ENCODE results near the gene PIM2.

PIM2 gene

DNA sequence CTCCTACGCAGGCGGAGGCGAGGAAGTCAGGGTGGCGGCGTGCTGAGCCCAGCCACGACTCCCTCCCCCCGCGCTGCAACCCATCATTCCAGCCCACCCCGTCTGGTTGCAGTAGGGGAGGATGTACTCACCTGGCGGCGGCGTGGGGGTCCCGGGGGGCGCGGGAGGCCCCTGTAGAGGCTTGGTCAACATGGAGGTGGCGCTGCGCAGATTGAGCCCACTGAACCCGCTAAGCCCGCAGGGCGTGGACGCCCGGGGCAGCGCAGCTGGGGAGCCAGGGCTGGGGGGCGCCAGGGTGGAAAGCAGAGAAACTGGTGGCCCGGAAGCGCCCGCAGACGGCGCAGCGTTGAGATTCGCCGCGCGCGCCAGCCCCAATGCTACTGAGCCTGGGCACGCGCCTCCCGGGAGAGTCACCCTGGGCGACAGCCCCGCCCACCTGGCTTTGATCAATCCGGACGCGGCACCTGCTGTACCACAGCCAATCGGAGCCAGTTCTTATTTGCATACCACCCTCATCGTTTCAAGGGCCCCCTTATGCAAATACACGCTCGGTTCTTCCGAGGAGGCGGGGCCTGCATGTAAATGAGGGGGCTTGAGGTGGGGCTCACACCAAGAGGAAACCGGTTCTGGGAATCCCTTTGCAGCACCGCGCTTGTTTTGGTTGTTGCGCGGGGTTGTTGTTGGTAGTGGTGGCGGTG is at the start of gene PIM2:
PIM2 (minus strand) TSS at position 382 of the 698 bp plus-strand sequence; CDS start at position 192, 190 bp downstream.
- DNase-seq: peak; percentile 18

DNA sequence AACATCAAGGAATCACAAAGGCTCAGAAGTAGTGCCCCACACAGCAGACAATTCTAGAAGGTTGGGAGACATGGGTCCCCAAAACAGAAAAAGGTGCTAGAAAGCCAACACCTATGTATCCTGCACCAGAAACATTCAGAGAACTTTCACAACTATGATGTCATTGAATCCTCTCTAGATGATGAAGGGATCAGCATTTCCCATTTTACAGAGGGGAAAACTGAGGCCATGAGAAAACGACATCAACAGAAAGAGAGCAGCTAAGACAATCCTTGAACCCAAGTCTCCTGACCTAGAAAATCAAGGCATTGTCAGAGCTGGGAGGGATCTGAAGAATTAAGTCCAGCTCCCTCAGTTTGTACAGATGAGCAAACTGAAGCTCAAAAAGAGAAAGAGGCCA is 49.6 kb upstream of the PIM2 start:
- no peak for DNase-seq

DNA sequence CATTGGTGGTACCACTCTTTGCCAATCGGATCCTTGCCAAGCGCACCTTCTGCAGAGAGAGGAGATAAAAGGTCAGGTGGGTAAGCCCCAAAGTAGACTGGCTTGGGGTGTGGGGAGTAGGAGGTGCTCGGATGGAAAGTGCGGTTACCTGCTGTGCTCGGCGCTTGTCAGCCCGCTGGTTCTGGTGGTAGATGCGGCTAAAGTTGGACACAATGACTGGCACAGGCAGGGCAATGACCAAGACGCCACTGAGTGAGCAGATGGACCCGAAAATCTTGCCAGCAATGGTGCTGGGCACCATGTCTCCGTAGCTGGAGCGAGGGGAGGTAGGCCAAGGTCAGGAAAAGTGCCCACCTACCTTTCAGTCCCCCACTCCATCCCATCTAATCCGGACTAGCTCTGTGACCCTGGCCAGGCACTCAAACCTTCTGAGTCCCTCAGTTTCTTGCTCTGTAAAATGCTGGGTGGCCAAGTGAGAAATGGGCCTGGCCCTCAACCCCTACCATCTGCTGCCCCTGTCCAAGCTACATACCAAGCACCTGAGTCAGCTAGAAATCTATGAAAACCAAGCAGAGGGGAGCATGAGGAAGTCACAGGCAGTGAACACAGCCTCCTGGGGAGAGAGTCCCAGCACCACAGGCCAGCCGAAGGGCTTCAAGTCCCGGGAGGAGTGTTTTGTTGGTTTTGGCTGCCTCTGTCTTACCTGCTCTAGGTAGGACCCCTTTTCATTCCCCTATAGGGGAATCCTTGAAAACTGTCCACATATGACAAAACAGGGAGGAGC is 48.2 kb upstream of the PIM2 start:
- DNase-seq: no peak

DNA sequence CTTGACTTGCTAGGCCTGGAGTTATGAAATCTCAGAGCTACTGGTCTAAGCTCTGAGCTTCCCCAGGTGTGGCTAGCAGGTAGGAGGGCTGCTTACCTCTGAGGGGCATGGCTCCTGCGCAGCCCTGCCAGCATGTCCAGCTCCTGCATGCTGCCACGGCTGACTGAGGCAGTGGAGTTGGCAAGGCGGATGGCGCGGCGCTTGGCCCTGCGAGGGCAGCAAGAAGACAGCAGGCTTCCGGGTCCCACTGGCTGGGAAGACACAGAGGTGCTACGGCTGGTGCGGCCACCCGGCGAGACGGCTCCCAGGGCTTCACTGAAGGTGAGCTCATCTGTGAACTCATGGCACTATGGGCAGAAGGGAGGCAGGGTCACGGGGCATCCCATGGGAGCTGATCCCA is 47.1 kb upstream of the PIM2 start:
- no peak for DNase-seq

DNA sequence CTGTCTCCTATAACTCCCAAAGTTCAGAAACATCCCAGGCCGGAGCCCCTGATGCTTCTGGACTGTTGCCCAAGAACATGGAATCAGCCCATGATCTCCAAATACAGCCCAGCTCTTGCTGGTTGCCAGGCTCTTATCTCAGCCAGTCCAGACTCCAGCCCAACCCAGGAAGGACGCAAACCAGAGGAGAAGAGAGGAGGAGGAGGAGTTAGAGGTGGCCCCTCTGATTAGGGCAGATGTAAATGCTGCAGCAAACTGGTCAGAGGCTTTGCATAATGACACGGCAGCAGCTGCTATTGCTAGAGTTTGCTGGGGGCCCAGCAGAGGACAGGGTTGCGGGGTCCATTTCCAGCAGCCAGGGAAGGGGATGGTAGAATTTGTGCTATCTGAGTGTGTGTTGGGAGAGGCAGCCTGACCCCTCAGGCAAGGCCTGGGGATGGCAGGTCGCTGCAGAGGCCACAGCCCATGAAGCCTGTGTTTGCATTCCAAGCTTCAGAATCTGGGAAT is 42.8 kb upstream of the PIM2 start:
- no peak for DNase-seq

DNA sequence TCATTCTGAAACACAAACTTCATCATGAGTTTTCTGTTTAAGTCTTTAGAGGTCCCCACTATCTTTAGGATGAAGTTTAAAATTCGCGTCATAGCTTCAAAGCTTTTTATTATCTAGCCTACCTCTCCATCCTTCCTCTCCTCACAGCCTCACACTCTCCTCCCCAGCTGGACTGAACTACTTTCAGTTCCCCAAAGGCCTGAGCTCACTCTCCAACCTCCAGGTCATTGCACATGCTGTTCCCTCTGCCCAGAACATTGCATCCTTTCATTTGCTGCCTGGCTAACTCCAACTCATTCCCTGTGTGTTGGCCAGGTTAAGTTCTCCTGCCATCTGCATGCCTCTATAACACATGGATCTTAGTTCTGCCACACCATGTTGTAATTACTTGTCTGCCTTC is 41.5 kb upstream of the PIM2 start:
- DNase-seq: no peak

DNA sequence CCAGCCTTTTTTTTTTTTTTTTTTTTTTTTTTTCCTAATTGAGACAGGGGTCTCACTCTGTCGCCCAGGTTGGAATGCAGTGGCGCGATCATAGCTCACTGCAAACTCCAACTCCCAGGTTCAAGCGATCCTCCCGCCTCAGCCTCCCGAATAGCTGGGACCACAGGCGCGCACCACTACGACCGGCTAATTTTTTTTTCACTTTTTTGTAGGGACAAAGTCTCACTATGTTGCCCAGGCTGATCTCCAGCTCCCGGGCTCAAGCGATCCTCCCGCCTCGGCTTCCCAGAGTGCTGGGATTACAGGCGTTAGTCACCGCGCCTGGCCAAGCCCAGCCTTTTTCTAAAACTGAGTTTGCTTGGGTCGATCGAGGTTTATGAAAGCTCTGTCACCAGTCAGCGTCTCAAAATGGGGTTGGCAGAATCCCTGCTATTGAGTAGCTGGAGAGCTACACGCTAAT is 39.8 kb upstream of the PIM2 start:
- peak; percentile 8 for DNase-seq

DNA sequence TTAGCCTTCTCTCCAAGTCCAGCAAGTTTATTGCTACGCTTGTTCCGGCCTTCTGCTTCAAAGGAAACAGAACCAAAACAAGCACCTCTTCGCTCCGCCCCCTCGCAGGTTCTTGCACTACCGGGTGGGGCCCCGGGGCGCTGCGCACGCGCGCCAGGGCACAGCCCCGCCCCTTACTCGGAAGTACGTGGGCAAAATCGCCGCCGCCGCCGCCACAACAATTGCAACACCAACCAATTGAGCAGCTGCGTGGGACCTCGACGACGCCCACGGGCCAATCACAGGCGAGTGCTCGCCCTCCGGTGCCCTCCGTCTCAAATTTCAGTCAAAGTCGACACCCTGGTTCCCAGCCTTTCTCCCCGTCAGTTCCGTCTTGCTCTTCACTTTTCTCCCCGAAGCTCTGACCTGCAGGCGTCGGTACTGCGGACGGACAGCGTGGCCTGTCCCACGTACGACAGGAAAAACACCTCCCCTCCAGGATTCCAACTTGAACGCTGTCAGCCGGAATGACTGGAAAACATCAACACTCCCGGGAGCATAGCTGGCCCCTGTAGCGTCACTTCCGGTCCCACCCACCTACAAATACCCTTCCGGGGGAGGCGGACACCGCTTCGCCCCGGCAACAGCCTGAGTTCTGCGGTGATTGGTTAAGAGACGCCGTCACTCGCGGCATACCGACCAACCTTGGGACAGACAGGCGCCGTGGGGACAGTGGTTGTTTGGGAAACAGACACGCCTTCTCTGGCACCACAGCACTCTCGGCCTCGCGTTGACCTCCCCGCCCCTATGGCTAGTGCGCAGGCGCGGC is 39.2 kb upstream of the PIM2 start:
- DNase-seq: peak; percentile 90

DNA sequence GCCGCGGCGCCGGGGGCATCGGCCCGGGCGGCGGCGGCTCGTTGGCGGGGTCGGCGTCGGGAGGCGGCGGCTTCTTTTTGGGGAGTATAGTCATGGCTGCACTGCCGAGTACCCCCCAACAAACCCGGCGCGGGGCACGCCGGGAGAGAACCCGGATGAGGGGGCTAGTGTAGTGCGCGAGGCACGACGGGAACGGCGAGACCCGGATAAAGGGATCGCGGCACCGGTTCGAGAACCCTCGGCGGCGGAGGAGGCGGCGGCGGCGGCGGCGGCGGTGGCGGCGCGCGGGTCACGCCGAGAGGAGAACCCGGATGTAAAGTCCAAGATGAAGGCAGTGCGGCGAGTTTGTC is 38.6 kb upstream of the PIM2 start, which contains the start of gene OTUD5:
OTUD5 (minus strand) TSS at position 131 of the 350 bp plus-strand sequence; CDS start at position 94, 37 bp downstream.
- DNase-seq: no peak

DNA sequence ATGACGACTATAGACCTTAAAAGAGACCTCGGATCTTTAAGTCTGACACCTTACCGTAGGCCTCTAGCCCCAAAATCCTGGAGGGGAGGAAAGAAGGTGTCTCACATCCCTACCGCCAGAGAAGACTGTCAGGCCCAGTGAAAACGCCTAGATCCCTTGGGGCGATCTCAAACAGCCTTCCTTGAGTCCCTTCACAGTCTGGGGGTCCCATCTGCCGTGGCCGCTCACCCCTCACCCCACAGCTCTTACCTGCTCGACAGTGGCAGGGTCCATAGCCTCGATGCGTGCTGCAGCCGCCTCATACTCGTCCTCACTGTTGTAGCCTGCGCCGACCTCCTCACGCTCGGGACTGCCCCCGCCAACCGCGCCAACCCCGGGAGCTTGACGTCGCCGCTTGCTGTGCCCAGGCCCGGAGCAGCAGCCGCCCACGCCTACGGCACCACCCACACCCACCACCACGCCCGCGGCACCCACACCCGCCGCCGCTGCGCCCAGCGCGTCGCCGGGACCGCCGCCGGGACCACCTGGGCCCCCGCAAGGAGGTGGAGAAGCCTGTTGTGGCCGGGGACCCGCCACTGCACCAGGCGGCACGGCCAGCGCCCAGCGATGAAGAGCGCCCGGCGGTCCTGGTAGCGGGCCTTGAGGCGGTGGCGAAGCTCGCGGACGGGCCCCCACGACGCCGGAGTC is 38.0 kb upstream of the PIM2 start:
- DNase-seq: no peak

DNA sequence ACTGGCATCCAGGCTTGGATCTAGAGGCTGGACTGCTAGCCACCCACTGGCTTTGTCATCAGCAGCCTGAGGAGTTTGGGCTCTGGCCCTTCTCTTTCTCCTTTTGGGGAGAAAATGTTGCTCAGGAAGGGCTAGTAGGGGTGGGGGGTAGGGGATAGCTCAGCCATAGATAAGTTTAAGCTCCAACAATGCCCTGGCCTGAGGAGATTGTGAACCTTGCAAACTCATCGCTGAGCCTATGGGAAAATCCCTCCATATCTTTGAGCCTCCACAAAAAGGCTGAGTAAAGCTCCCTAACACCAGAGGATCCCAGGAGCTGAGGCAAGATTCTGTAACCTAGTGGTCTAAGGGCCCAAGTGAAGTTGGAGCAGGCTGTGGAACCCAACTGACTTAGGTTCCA is 29.8 kb upstream of the PIM2 start:
- DNase-seq: no peak

DNA sequence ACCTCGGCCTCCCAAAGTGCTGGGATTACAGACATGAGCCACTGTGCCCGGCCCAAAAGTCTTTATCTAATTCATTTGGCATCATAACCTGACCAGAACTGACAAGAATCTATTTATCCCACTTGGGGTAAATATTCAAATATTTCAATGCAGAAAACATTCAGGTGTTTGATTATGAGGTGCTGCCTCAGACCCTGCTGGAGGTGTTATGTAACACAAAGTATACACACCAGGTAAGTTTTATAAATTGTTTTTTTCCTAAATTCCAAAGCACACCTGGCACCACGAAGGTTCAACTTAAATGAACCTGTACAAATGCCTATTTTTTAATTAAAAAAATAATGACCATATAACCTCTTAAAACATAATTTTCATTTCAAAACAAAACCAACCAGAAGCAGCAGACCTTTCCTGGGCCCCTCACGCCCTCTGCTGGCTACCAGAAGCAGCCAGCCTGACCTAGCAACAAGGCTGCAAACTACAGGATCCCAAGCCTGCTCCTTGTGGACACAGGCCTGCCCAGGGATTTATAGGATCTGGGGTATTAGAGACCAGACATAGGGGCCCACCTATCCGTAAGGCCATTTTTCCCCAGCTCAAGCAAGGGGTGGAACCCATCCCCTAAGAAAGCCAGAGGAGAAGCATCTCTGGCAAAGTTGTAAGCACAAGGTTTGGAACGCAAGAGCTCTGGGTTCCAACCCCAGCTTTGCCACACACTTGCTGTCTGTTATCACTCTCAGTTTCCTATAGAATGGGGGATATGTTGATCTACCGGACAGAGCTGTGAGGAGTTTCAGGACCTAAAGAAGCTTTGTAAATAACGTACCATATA is 26.9 kb upstream of the PIM2 start:
- peak; percentile 5 for DNase-seq

DNA sequence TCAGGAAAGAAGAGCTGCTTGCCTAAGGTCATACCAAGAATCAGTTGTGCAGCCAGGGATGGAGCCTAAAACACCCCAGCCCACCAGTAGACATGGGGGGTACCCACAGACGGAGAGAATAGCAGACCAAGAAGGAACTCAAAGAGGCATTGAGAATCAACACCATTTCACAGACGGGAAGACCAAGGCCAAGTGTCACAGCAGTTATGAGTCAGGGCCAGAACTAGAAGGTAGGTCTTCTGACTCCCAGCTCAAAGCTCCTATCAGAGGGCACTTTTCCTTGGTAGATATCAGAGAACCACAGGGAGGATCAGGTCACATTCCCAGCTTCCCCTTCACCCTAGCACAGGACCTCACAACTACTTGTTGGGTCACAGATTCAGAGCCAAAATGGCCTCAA is 24.1 kb upstream of the PIM2 start:
- DNase-seq: no peak

DNA sequence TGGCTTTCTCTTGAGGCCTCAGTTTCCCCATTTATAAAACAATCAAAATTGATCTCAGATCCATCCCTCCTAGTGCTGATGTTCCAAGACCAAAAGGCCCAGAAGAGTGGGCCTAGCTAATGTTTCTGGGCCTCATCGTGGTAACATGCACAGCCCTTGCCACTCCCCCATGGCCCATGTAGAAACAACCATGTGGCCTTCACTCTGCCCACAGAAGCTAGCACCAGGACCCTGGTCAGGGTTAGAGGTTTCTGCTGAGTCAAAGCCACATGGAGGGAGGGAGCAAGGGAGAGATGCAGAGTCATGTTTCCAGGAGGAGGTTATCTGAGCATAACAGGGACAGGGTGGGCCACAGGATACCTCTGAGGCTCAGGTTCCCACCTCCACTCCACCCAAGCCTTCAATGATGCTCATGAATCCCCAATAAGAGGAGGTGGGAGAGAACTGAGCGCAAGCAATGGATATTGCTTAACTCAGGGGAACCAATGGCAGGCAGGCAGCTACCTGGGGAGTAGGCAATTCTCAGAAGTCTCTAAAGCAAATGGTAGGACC is 21.7 kb upstream of the PIM2 start:
- no peak for DNase-seq

DNA sequence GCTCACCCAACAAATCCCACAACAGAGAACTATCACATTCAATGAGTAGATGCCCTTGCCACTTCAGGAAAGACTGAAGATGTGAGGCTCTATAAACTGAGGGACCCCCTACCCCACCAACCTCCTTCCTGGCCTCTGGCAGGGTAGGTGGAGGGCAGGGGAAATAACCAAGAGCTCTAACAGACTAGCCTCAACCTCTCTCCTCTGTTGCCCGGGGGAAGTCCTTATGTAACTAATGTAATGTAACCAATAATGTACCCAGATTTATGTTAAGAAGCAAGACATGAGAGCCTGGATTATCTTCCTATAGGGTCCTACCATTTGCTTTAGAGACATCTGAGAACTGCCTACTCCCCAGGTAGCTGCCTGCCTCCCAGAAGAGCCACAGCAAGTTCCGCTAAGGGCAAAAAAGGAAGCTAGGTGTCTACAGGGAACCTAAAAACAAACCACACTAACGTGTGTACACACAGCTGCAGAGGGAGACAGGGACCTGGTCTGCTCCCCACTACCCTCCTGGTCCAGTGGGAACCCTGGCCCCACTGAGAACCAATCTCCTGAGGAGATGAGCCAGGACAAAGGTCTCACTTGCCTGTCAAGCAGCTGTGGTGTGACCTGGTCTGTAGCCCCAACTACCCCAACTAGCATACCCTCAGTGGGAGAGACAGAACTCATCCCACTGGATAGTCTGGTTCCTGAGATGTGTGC is 20.9 kb upstream of the PIM2 start:
- no peak for DNase-seq

DNA sequence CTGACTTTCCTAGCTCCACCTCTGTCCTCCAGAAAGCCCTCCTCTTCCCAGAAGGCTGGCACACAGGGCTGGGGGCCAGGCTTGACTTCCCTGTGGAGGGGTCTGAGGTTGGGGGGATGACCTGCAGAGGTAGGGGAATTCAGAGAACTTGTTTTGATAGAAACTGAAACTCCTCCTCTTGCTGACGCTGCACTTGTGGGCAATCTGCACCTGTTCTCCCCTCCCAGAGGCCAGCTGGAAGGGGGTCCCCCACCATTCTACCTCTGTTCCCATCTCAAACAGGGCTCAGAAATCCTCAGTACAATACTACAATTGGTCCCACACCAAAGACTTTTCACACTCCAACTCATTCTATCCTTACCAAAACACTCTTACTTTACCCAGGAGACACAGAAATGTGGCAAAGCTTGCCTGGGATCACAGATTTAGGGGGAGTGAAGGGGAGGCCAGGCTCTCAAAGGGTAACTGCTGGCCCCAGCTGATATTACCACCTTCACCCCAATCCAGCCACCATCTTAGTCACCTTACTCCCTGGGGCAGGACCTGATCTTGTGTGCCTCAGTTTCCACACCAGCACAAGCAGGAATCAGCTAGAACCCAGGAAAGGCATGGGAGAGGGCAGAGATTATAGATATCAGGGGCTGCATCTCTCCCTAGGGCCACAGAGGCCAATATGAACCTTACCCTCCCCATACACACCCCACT is 20.0 kb upstream of the PIM2 start:
- no peak for DNase-seq

DNA sequence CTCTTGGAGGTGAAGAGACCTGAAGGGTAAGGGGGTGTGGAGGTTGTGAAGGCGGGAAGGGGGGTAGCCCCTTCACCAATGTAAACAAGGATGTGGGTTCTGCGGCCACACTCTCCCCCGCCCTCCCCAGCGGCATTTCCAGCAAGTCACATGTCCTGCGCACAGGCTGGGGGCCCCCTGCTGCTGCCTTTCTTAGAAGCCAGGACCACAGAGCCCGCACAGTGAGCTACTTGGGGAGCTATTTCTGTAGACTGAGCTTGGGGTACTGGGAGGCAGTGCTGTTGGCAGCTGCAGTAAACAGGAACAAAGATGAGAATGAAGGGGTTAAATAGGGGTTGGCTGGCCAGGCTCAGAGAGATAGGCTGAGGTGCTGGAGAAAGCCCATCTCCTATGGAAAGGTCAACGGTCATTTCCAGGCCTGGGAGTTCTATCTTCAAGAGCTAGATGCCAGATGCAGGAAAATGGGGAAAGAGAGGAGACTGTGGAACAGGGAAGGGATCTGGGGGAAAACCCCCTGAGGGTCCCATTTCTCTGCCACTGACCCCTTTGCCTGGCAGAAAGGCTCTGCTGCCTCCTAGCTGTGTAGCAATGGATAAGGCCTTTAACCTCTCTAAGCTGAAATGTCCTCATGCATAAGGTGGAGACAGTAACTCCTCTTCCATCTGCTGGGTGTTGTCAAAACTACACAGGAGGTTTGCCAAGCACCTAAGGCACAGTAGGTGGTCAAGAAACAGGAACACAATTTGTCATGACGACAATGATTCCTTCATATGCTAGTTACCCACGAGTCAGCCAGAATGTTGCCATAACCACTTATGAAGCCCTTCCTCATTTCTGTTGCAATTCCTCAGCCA is 18.5 kb upstream of the PIM2 start:
- DNase-seq: no peak

DNA sequence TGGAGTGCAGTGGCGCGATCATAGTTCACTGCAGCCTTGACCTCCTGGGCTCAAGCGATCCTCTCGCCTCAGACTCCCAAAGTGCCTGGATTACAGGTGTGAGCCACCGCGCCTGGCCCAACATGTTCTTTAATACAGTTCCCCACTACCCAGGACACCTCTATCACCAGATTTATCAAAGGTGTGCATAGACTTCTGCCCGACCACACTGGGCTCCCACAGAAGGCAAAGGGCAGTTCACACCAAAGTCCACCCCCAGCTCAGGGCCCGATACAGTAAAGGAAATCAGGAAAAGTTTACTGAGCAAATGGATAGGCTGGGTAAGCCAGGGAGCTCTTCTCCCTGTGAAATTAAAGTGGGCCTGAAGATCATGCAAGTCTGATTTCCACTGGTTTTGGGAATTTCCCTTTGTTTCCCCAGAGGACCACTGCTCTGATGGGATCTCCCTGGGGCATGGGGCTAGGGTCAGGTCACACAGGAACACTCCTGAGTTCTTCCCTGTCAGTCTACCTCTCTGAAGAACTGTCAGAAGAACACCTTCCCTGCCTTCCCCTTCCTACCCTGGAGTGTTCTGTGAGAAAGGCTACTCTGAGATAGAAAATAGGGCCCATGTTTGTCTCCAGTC is 17.7 kb upstream of the PIM2 start:
- no peak for DNase-seq

DNA sequence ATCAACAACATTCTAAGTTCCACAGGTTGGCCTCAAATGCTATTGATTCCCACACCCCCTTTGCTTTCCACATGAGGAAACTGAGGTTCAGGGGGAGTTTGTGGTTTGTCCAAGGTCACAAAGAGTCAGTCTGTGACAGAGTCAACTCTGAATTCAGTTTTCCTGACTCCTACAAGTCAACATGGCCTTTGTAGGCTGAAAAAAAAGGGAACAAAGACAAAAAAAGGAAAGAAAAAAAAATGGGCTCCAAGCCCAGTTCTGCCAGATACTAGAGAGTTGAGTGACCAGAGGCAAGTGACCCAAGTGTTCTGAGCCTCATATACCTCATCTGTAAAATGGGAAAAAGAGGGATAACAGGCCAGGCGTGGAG is 16.5 kb upstream of the PIM2 start:
- no peak for DNase-seq

Measured in amniotic stem cell (primary cell).